ENCODE data around the gene STT3A.

GRCh38 chr11:125667151-125667550 lies 74.5 kb downstream of the STT3A start:
- TF ChIP-seq CTCF (conservative IDR thresholded peaks at IDR 0.05) (no peak), EZH2 (IDR thresholded peaks at IDR 0.05; ENCODE audit: low read depth) (no peak)
